Activated T-helper 1 cell treated with anti-CD3 and anti-CD28 coated beads, Interleukin-12 subunit alpha, Interleukin-12 subunit beta, Interleukin-2, Interleukin-4 antibody, amounts not matched to agents 30 ng/mL and 10 ng/mL and 1 ng/mL, durations not matched to agents 14 hours and 24 hours and 36 hours (primary cell): ENCODE measurements around the gene PHACTR1. TPM values are rescaled to one million over a fixed set of nuclear protein-coding genes. Genes with fewer than 3 reads are reported as not detected.

Experiments used
- DNase-seq: peaks from one replicate; pipeline ENCODE4 v3.0.0; 2021; ENCODE audit warnings: low spot score
- H3K27ac Mint-ChIP-seq: one replicate; pipeline ENCODE4 v1.8.0; 2021; ENCODE audit warnings: mild to moderate bottlenecking, mixed read lengths
- H3K27me3 Mint-ChIP-seq: one replicate; pipeline ENCODE4 v1.8.0; 2022; ENCODE audit warnings: mild to moderate bottlenecking, moderate library complexity, mixed read lengths; ENCODE audit not compliant: insufficient read depth
- H3K36me3 Mint-ChIP-seq: one replicate; pipeline ENCODE4 v1.8.0; 2021; ENCODE audit warnings: low read depth, mixed read lengths
- H3K4me1 Mint-ChIP-seq: one replicate; pipeline ENCODE4 v1.8.0; 2021; ENCODE audit warnings: low read depth, mixed read lengths
- H3K4me3 Mint-ChIP-seq: one replicate; pipeline ENCODE4 v1.8.0; 2021; ENCODE audit warnings: mild to moderate bottlenecking, moderate library complexity, mixed read lengths
- H3K9me3 Mint-ChIP-seq: one replicate; pipeline ENCODE4 v1.8.0; 2021; ENCODE audit warnings: mixed read lengths
- intact Hi-C: fragments of 100-400 bp; cut with micrococcal nuclease; formaldehyde crosslinking; loops from one replicate; pipeline ENCODE4 v1.15.1; 2024
- total RNA-seq: library from RNA; stranded (reverse); gene quantifications from 2 replicates; pipeline ENCODE4 v1.2.3, GENCODE V29; 2022

The PHACTR1 gene
- total RNA-seq, 1 donor from 2014 or later = 0.44 TPM

- H3K27me3 Mint-ChIP-seq = peaks cover 11% of the 10 kb centered on the region
- DNase-seq = no peak
- no peak overlapping the region for H3K4me3 Mint-ChIP-seq
- H3K36me3 Mint-ChIP-seq = no peaks in the 10 kb centered on the region
- no peak overlapping the region for H3K27ac Mint-ChIP-seq
- H3K9me3 Mint-ChIP-seq = no peaks in the 10 kb centered on the region
- intact Hi-C loops = no loop called here
- peaks cover 11% of the 10 kb centered on the region for H3K4me1 Mint-ChIP-seq
Measured at GRCh38 chr6:13181393-13181792, 464.8 kb downstream of the PHACTR1 start.

DNA sequence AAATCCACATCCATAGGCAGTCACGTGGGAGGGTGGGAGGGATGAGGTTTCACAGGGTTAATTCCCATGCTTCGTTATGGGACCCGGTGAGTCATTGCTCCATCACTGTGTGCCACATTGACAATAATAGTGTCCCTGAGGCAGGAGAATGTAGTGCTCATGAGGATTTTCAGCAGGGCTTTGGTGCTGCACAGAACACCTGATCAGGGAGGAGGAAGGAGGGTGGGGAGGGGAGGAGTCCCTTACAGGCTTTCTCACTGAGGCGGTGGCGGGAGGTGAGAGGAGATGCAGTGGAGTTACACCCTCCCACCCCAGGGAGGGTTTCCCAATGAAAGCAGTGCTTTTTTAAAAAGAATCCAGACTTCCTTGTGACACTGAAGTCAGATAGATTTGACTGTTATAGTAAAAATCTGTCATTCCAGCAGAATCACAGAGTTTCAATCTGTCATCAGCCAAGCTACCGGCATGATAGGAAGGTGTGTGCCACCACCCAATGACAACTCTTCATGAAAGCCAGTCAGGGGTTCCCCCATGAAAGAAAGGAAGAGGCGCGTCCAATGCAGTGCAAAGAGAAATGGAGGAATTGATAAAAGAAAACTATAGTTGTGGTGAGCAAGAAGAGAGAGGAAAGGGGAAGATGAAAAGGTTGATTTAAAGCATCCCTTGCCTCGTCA, 467.0 kb downstream of the PHACTR1 start:
- Mint-ChIP-seq H3K4me1 (peaks cover 3% of the 10 kb centered on the region), H3K27me3 (peaks cover 13% of the 10 kb centered on the region), H3K9me3 (no peaks in the 10 kb centered on the region), H3K27ac (no peak overlapping the region), H3K36me3 (no peaks in the 10 kb centered on the region), H3K4me3 (no peak overlapping the region)
- intact Hi-C loops = no loop called here
- no peak for DNase-seq

GRCh38 chr6:13184089-13184468, 467.5 kb downstream of the PHACTR1 start:
- H3K4me3 Mint-ChIP-seq = no peak overlapping the region
- H3K36me3 Mint-ChIP-seq = no peaks in the 10 kb centered on the region
- no peak for DNase-seq
- no peak overlapping the region for H3K27ac Mint-ChIP-seq
- peaks cover 13% of the 10 kb centered on the region for H3K27me3 Mint-ChIP-seq
- H3K4me1 Mint-ChIP-seq = no peaks in the 10 kb centered on the region
- no peaks in the 10 kb centered on the region for H3K9me3 Mint-ChIP-seq
- intact Hi-C loops = no loop called here

GRCh38 chr6:13184547-13184946, 468.0 kb downstream of the PHACTR1 start:
- no peaks in the 10 kb centered on the region for H3K9me3 Mint-ChIP-seq

DNA sequence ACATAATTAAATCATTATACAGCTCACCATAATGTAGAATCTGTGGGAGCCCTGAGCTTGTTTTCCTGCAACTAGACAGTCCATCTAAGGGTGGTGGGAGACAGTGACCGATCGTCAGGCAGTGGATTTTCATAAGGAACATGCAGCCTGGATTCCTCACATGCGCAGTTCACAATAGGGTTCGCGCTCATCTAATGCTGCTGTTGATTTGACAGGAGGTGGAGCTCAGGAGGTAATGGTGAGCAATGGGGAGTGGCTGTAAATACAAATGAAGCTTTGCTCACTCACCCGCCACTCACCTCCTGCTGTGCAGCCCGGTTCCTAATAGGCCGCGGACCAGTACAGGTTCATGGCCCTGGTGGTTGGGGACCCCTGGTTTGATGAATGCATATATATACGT, 470.3 kb downstream of the PHACTR1 start:
- Mint-ChIP-seq H3K27me3 (peaks cover 15% of the 10 kb centered on the region), H3K4me1 (no peaks in the 10 kb centered on the region), H3K36me3 (no peaks in the 10 kb centered on the region), H3K9me3 (no peaks in the 10 kb centered on the region), H3K4me3 (no peak overlapping the region), H3K27ac (no peak overlapping the region)
- intact Hi-C loops = no loop called here
- DNase-seq = no peak

More at GRCh38 chr6:13184547-13184946, 468.0 kb downstream of the PHACTR1 start:
- DNase-seq = no peak
- H3K4me1 Mint-ChIP-seq = no peaks in the 10 kb centered on the region
- H3K27ac Mint-ChIP-seq = no peak overlapping the region
- intact Hi-C loops = no loop called here
- no peak overlapping the region for H3K4me3 Mint-ChIP-seq
- H3K36me3 Mint-ChIP-seq = no peaks in the 10 kb centered on the region
- H3K27me3 Mint-ChIP-seq = peaks cover 13% of the 10 kb centered on the region

DNA sequence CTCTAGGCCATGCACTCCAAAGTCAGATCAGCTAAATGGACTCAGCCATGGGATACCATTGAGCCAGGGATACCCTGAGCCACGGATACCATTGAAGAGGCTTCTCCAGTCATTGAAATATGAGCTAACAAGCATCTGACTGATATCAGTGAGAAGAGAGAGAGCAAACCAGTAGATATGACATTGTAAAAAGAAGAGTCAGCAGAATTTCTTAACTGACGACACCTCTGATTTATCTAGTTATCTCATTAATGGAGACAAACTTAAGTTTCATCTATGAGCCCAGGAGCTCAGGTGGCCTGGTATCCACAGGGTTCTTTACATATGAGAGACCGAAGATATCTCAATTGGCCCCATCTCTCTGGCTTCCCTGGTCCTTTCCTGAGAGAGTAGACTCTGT, 471.1 kb downstream of the PHACTR1 start:
- no peaks in the 10 kb centered on the region for H3K36me3 Mint-ChIP-seq
- no peak overlapping the region for H3K4me3 Mint-ChIP-seq
- no peak for DNase-seq
- peaks cover 23% of the 10 kb centered on the region for H3K27me3 Mint-ChIP-seq
- intact Hi-C loops = no loop called here
- H3K27ac Mint-ChIP-seq = no peak overlapping the region
- no peaks in the 10 kb centered on the region for H3K9me3 Mint-ChIP-seq
- H3K4me1 Mint-ChIP-seq = no peaks in the 10 kb centered on the region

DNA sequence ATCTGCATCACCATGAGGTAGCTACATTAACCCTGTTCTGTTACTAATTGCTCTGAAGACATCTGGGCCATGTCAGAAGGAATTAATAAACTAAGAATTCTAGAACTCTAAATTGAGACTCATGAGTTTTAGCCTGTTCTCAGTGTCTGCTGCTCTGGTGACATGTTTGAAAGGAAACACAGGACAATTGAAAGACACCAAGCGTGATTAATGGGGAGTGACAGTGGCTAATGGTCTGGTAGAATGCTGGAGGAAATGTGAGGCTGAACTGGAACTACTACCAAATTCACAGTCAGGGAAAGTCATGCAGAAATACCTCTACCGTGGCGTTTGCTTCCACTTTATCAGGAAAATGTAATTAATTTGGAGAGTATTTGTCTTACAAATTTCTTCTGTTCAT, 471.7 kb downstream of the PHACTR1 start:
- Mint-ChIP-seq H3K36me3 (no peaks in the 10 kb centered on the region), H3K4me1 (no peaks in the 10 kb centered on the region), H3K4me3 (no peak overlapping the region), H3K27me3 (peaks cover 26% of the 10 kb centered on the region), H3K27ac (no peak overlapping the region), H3K9me3 (no peaks in the 10 kb centered on the region)
- intact Hi-C loops = no loop called here
- no peak for DNase-seq

- no peak for DNase-seq
- Mint-ChIP-seq H3K4me1 (no peaks in the 10 kb centered on the region), H3K4me3 (no peak overlapping the region), H3K9me3 (no peaks in the 10 kb centered on the region), H3K27me3 (peaks cover 25% of the 10 kb centered on the region), H3K36me3 (no peaks in the 10 kb centered on the region), H3K27ac (no peak overlapping the region)
- intact Hi-C loops = no loop called here
Measured at GRCh38 chr6:13189710-13190109, 473.1 kb downstream of the PHACTR1 start.

GRCh38 chr6:13190376-13190775, 473.8 kb downstream of the PHACTR1 start:
- intact Hi-C loops = no loop called here
- no peak for DNase-seq
- no peaks in the 10 kb centered on the region for H3K36me3 Mint-ChIP-seq
- no peaks in the 10 kb centered on the region for H3K4me1 Mint-ChIP-seq
- H3K27ac Mint-ChIP-seq = no peak overlapping the region
- H3K4me3 Mint-ChIP-seq = no peak overlapping the region
- peaks cover 19% of the 10 kb centered on the region for H3K27me3 Mint-ChIP-seq
- no peaks in the 10 kb centered on the region for H3K9me3 Mint-ChIP-seq

GRCh38 chr6:13191461-13191860, 474.9 kb downstream of the PHACTR1 start:
- no peaks in the 10 kb centered on the region for H3K9me3 Mint-ChIP-seq
- no peaks in the 10 kb centered on the region for H3K36me3 Mint-ChIP-seq
- H3K4me3 Mint-ChIP-seq = no peak overlapping the region
- no peak overlapping the region for H3K27ac Mint-ChIP-seq
- H3K27me3 Mint-ChIP-seq = peaks cover 19% of the 10 kb centered on the region
- intact Hi-C loops = no loop called here
- no peaks in the 10 kb centered on the region for H3K4me1 Mint-ChIP-seq
- no peak for DNase-seq

DNA sequence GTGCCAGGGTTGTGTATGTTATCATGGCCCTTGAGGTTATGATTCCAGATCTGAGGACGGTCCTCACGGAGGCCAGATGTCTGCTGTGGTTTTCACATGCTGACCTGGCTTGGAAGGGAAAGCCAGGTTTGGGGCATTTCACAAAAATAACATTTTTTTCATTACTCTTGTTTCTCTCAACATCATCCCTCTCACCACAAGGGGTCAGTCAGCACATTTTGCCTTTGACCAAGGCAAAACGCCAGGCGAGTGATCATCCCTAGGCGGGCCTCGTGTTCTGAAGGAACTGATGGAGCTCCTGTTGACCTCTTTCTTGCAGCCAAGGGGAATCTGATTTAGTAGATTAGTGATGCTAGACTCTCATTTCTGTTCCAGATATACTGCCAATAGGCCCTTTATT, 478.3 kb downstream of the PHACTR1 start:
- no peak for DNase-seq
- no peak overlapping the region for H3K4me3 Mint-ChIP-seq
- no peaks in the 10 kb centered on the region for H3K9me3 Mint-ChIP-seq
- no peaks in the 10 kb centered on the region for H3K36me3 Mint-ChIP-seq
- intact Hi-C loops = loop anchor here (1.0 kb wide), 2 partner anchors 133 to 137 kb away; partner anchors contain the start of gene TBC1D7
- H3K27me3 Mint-ChIP-seq = peaks cover 23% of the 10 kb centered on the region
- H3K27ac Mint-ChIP-seq = no peak overlapping the region
- no peaks in the 10 kb centered on the region for H3K4me1 Mint-ChIP-seq

DNA sequence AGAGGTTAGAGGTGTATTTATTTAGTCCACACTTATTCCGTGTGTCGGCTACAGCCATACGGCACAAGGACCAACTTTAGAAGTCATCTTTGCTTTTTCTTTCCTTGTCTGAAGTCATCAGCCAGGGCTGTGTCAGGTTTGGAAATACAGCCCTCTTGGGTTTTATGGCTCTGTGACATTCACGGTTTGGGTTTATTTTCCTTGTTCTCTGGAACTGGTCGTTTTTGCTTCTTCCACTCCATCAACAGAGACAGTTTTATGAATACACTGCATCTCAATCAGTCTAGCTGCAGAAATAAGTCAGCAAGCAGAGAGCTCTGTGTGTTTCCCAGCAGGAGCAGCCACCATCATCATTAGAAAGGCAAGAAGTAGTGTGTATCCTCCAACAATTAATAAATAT, 479.2 kb downstream of the PHACTR1 start:
- H3K4me1 Mint-ChIP-seq = no peaks in the 10 kb centered on the region

DNA sequence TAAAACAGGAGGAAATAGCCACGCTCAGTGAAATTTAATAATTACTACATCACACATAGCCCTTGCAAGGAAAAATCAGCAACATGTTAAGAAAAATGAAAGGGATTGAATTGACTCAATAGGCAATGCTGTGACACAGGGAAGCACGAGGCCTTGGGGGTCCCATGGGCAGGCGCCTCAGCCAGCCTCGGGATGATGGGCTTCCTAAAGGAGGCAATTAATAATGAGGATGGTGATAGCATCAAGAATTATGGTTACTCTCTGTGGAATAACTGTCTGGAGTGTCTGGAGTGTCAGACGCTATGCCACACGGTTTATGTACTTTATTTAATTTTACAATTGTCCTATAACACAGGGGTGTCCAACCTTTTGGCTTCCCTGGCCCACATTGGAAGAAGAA, 481.6 kb downstream of the PHACTR1 start:
- no peaks in the 10 kb centered on the region for H3K4me1 Mint-ChIP-seq
- no peaks in the 10 kb centered on the region for H3K36me3 Mint-ChIP-seq
- H3K27ac Mint-ChIP-seq = no peak overlapping the region
- peaks cover 7% of the 10 kb centered on the region for H3K27me3 Mint-ChIP-seq
- no peak overlapping the region for H3K4me3 Mint-ChIP-seq
- DNase-seq = no peak
- H3K9me3 Mint-ChIP-seq = no peaks in the 10 kb centered on the region
- intact Hi-C loops = no loop called here

More for the DNA sequence above, 479.2 kb downstream of the PHACTR1 start:
- no peaks in the 10 kb centered on the region for H3K9me3 Mint-ChIP-seq
- intact Hi-C loops = loop anchor here (1.0 kb wide), 2 partner anchors 132 to 136 kb away; partner anchors contain the start of gene TBC1D7
- H3K27me3 Mint-ChIP-seq = peaks cover 23% of the 10 kb centered on the region
- no peaks in the 10 kb centered on the region for H3K36me3 Mint-ChIP-seq
- H3K27ac Mint-ChIP-seq = no peak overlapping the region
- DNase-seq = no peak
- H3K4me3 Mint-ChIP-seq = no peak overlapping the region

GRCh38 chr6:13201336-13201735, 484.8 kb downstream of the PHACTR1 start:
- intact Hi-C loops = no loop called here
- no peaks in the 10 kb centered on the region for H3K9me3 Mint-ChIP-seq
- H3K4me3 Mint-ChIP-seq = no peak overlapping the region
- no peak for DNase-seq
- H3K27ac Mint-ChIP-seq = no peak overlapping the region
- peaks cover 7% of the 10 kb centered on the region for H3K27me3 Mint-ChIP-seq
- H3K4me1 Mint-ChIP-seq = no peaks in the 10 kb centered on the region
- H3K36me3 Mint-ChIP-seq = no peaks in the 10 kb centered on the region
